Hepatocyte (in vitro differentiated cells): ENCODE results near the gene LCP1.

ENCODE experiments used
- EZH2phosphoT487 ChIP-seq: fragments of 200-600 bp; sonication (generic); IDR thresholded peaks from one replicate; pipeline ENCODE4 v1.6.1; 2018; ENCODE audit warnings: antibody characterized with exemption, mild to moderate bottlenecking, low read depth, moderate library complexity; ENCODE audit not compliant: unreplicated experiment, severe bottlenecking
- TF ChIP-seq, protein P1 (sequence below): fragments of 200-600 bp; sonication (generic); IDR thresholded peaks from 2 replicates; pipeline ENCODE4 v1.5.1; 2016; ENCODE audit warnings: antibody characterized with exemption, mild to moderate bottlenecking; ENCODE audit not compliant: poor library complexity

DNA sequence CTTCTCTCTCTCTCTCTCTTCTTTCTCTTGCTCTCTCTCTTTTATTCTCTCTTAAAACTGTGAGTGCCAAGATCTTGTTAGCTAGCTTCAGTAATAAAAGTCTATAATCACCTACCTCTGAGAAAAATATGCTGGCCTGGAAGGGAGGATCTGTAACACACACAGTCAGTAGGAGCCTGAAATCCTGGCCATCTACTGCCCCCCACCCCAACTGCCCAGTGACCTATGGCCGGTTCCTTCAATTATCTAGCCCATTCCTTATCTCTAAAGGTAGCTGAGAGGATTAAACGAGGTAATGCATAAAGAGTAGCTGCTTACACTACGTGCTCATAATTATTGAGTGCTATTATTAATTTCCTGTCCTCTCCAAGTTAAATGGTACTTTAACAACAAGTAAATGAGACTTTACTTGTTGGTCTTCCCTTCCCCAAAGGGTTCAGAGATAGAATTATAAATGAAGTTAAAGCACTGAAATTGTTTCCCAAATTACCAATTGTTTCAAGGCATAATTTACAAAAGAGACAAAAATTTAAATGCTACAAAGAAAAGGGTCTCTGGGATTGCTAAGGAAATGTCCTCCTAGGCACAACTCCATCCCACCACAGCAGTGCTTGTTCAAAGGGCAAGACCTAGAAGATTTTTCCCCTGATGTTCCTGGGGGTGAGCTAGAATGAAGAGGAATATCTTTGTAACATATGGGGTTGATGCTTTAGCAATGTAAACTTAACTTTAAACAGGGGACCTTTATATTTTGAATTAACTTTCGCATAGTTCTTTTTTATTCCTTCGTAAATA lies 1.8 kb downstream of the LCP1 start:
- TF ChIP-seq, protein P1, sequence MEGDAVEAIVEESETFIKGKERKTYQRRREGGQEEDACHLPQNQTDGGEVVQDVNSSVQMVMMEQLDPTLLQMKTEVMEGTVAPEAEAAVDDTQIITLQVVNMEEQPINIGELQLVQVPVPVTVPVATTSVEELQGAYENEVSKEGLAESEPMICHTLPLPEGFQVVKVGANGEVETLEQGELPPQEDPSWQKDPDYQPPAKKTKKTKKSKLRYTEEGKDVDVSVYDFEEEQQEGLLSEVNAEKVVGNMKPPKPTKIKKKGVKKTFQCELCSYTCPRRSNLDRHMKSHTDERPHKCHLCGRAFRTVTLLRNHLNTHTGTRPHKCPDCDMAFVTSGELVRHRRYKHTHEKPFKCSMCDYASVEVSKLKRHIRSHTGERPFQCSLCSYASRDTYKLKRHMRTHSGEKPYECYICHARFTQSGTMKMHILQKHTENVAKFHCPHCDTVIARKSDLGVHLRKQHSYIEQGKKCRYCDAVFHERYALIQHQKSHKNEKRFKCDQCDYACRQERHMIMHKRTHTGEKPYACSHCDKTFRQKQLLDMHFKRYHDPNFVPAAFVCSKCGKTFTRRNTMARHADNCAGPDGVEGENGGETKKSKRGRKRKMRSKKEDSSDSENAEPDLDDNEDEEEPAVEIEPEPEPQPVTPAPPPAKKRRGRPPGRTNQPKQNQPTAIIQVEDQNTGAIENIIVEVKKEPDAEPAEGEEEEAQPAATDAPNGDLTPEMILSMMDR = no peak
- no peak for TF ChIP-seq EZH2phosphoT487
